GM13976 (cell line): ENCODE data around the gene NTN5.
"Not testable (repeated sequence)": the region's sequence is repeated elsewhere in the genome, so short reads cannot be mapped to it uniquely, and the experiment has no call there.

ENCODE experiments used
- DNase-seq: peaks from one replicate; pipeline ENCODE4 v3.0.0; 2012; ENCODE audit warnings: low spot score
- in situ Hi-C: fragments of 300-500 bp; cut with MboI; formaldehyde crosslinking; loops from one replicate; pipeline ENCODE4 v1.12.0; 2022; ENCODE audit warnings: low sequenced_read_pairs, mixed read lengths, inconsistent platforms; ENCODE audit not compliant: unreplicated experiment
- TF ChIP-seq, protein P1 (sequence below): IDR thresholded peaks from 2 replicates; pipeline ENCODE4 v1.5.1; 2012; ENCODE audit warnings: borderline replicate concordance, mild to moderate bottlenecking; ENCODE audit not compliant: insufficient read depth; ENCODE audit errors: extremely low read depth, missing control alignments, control extremely low read depth

Gene NTN5

DNA sequence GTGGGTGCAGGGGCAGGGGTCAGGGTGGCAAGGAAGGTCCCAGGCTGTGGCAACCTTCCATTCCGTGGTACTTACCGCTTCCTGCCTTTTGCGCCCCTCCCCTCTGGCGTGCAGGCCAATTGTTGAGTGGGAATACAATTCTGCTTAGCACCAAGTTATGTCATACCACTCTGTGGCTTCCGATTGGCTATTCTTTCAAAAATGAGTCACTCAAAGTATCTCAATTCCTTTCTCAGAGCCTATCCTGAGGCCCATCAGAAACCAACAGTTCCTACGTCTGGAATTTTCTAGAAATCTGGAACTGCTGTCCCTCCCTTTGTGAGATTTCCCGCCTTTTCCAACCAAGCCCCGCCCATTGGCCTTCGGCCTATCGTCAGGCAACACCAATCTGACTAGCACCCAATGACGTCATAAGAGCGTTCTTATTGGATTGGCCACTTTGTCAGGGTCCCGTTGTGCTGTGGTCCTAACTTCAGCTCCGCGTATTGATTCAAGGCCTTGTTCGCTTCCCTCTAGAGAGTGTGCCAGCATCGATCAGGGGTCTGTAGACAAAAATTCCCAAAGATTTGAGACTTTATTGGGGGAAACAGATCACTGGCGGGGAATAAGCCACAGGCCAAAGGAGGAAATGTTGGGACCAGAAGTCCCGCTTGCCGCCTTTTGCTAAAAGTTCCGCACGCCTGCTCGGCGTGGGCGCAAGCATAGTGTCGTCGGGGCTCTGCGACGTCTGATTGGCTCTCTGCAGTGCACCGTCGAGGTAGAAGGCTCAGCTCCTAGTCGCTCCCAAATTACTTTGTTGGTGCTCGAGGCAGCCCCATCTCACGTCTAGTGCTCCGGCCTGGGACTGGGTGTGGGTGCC is 11.7 kb downstream of the NTN5 start:
- in situ Hi-C loops: no loop called here
- peak; percentile 98 for DNase-seq
- TF ChIP-seq, protein P1, sequence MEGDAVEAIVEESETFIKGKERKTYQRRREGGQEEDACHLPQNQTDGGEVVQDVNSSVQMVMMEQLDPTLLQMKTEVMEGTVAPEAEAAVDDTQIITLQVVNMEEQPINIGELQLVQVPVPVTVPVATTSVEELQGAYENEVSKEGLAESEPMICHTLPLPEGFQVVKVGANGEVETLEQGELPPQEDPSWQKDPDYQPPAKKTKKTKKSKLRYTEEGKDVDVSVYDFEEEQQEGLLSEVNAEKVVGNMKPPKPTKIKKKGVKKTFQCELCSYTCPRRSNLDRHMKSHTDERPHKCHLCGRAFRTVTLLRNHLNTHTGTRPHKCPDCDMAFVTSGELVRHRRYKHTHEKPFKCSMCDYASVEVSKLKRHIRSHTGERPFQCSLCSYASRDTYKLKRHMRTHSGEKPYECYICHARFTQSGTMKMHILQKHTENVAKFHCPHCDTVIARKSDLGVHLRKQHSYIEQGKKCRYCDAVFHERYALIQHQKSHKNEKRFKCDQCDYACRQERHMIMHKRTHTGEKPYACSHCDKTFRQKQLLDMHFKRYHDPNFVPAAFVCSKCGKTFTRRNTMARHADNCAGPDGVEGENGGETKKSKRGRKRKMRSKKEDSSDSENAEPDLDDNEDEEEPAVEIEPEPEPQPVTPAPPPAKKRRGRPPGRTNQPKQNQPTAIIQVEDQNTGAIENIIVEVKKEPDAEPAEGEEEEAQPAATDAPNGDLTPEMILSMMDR: no peak

DNA sequence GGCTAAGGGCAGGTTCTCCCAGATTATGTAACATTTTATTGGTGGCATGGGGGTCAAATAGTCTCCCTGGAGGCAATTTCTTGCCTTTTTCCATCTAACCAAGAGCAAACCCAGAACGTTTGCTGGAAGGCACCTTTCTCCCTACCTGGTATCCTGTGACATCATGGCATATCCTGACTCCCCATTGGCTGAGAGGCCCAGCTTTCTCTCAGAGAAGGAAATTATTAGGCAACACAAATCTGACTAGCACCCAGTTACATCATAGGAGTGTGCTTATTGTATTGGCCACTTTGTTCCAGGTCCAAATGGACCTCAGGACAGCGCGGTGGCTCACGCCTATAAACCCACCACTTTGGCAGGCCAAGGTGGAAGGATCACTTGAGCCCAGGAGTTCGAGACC is 13.0 kb downstream of the NTN5 start:
- TF ChIP-seq, protein P1: no peak
- in situ Hi-C loops: no loop called here
- peak; percentile 59 for DNase-seq

DNA sequence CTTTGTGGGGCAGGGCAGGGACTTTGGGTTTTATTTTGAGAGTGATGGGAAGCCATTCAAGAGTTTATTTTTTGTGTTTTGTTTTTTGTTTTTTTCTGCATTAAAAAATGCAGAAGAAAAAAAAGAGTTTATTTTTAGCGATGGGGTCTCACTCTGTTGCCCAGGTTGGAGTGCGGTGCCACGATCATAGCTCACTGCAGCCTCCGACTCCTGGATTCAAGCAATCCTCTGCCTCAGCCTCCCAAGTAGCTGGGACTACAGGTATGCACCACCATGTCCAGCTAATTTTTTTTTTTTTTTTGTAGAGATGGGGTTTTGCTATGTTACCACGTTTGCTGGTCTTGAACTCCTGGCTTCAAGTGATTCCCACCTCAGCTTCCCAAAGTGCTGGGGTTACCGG is 14.3 kb downstream of the NTN5 start:
- DNase-seq: no peak
- in situ Hi-C loops: no loop called here
- TF ChIP-seq, protein P1: no peak

DNA sequence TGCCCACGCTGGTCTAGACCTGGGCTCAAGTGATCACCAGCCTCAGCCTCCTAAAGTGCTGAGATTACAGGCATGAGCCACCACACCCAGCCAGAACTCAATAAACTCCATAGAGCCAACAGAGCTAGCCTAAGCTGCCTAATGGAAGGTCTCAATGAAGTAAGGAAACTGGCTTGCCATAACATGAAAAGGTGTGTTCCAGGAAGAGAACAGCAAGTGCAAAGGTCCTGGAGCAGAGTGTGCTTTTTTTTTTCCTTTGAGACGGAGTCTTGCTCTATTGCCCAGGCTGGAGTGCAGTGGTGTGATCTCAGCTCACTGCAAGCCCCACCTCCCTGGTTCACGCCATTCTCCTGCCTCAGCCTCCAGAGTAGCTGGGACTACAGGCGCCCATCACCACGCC is 15.0 kb downstream of the NTN5 start:
- DNase-seq, in situ Hi-C loops: not testable (repeated sequence)

DNA sequence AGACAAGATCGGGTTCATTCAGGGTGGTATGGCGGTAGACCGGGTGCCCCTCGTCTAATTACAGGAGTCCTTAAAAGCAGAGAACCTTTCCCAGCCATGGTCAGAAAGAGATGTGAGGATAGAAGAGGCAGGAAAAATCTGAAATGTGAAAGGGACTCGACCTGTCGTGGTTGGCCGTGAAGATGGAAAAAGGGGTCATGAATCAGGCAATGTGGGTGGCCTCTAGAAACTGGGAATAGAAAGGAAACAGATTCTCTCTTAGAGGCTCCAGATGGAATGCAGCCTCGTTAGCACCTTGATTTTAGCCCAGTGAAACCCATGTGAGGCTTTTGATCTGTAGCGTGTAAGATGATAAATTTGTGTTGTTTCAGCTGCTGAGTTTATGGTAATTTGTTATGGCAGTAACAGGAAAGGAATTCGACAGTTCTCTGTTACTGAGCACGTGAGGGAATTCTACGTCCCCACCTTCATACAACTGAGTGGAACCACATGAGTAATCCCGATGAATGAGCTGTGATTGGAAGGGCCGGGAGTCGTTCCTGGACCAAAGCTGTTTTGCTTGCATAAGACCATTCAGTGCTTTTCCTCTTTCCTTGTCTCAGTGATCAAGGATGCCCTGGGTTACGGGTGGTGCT is 15.9 kb downstream of the NTN5 start:
- no peak for DNase-seq
- TF ChIP-seq, protein P1: no peak
- in situ Hi-C loops: no loop called here

DNA sequence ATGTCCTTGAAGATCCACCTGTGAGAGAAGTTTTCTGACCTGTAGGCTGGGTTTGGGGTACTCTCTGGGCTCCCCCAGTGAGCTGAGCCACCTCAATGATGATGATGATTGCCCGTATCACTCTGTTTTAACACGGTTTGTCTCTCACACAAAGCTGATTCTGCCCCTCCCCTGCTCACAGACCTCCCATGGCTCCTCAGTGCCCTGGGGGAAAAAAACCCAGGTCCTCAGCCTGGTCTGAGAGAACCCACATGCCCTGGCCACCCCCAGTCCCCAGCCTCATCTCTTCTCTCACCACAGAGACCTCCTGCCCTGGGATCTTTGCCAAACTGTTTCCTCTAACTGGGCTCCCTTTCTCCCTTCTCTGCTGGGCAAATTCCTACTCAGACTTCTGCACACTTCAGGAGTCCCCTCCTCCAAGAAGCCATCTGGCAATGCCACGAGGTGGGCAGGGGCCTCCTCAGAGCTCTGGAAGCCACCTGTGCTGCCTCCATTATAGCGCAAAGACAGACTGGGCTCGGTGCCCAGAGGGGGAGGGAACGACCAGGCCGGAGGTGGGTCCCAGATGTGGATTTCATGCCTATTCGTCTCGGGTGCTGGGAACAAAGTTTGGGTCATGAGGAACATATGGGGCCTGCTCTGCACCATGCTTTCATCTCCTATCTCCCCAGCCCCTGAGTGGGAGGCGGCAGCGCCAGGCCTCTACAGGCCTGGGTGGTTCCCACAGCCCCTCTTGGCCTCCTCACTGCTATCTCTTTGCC is 18.3 kb downstream of the NTN5 start:
- TF ChIP-seq, protein P1: no peak
- DNase-seq: no peak
- in situ Hi-C loops: no loop called here
